ENCODE data around the gene TMED7. TPM values are rescaled to one million over a fixed set of nuclear protein-coding genes. Genes with fewer than 3 reads are reported as not detected.

The TMED7 gene
- total RNA-seq, 4 donors from 2014 or later = 33.5 to 112 (median 60.6) TPM

DNA sequence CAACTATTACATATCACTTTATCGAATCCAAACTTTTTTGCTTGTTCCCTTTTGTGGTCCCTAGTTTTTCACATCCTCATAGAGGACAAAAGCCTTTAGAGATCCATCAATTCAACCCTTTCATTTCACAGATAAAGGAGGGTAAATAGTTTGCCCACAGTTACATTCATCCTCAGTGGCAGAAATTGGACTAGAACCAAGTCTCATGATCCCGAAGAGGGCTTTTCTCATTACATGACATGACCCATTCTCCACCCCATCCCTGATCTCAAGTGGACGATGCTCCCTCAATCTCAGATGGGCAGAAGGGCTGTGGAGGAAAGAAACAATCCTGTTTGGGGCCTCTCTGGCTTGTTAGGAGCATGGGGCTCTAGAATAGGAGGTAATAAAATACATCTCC is 46.6 kb downstream of the TMED7 start:
- DNase-seq (ENCODE audit: low spot score in 2 of 2) = no peak
- H3K4me3 ChIP-seq (ENCODE audit: low read depth, poor library complexity, severe bottlenecking) = no peak overlapping the region
- 75 to 80% methylated on average over 3 of the region's 3 CpGs for WGBS, 2 donors
- intact Hi-C loops (cut with DNase I; ENCODE audit: low total_unique reads) = no loop called here
- no peak for TF ChIP-seq POLR2A (IDR thresholded peaks at IDR 0.05)
- no peak for TF ChIP-seq CTCF (IDR thresholded peaks at IDR 0.05)

DNA sequence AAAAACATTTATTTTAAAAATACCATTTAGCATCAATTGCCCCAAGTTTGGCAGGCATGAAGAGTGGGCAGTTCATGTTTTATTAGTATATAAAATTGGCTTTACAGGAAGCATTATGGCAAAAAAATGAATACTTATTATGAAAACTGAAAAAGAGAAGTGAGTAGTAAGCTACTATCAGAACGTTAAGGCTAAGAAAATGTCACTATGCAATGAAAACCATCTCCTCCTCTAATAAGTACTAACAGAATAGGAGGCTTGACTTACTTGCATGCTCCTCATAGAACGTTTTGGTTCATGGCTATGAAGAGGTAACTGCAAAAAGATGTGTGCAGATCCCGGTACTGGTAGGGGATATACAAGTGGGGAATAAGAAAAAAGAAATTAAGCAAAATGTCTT is 47.2 kb downstream of the TMED7 start:
- no peak for DNase-seq (ENCODE audit: low spot score in 2 of 2)
- intact Hi-C loops (cut with DNase I; ENCODE audit: low total_unique reads) = no loop called here
- WGBS, 2 donors = 83 to 84% methylated on average over 3 of the region's 3 CpGs
- no peak overlapping the region for H3K4me3 ChIP-seq (ENCODE audit: low read depth, poor library complexity, severe bottlenecking)
- TF ChIP-seq CTCF (IDR thresholded peaks at IDR 0.05) (no peak), POLR2A (IDR thresholded peaks at IDR 0.05) (no peak)

DNA sequence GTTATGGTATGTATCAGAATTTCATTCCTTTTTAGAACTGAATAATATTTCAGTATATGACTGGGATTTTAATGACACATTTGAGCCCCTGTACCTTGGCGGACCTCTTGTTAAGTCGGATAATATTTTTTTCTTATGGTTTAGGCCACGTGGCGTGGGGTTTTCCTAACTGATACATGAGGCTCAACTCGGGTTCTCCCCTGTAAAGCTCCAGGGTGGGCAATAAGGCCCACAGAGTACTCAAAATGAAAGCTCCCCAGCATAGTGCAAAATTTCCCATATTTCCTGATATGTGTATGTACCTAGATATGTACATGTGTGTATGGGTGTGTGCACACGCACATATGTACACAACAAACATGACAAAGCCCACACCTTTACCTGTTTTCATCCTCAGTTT is 48.1 kb downstream of the TMED7 start:
- TF ChIP-seq CTCF (IDR thresholded peaks at IDR 0.05) (no peak), POLR2A (IDR thresholded peaks at IDR 0.05) (no peak)
- H3K4me3 ChIP-seq (ENCODE audit: low read depth, poor library complexity, severe bottlenecking) = no peak overlapping the region
- 94 to 95% methylated on average over 6 of the region's 6 CpGs for WGBS, 2 donors
- intact Hi-C loops (cut with DNase I; ENCODE audit: low total_unique reads) = no loop called here
- DNase-seq (ENCODE audit: low spot score in 2 of 2) = no peak

GRCh38 chr5:115577329-115577728 is 48.5 kb downstream of the TMED7 start:
- DNase-seq (ENCODE audit: low spot score in 2 of 2) = no peak
- WGBS, 2 donors = 81 to 83% methylated on average over 2 of the region's 2 CpGs
- intact Hi-C loops (cut with DNase I; ENCODE audit: low total_unique reads) = no loop called here
- H3K4me3 ChIP-seq (ENCODE audit: low read depth, poor library complexity, severe bottlenecking) = no peak overlapping the region
- no peak for TF ChIP-seq POLR2A (IDR thresholded peaks at IDR 0.05)
- TF ChIP-seq CTCF (IDR thresholded peaks at IDR 0.05) = no peak

DNA sequence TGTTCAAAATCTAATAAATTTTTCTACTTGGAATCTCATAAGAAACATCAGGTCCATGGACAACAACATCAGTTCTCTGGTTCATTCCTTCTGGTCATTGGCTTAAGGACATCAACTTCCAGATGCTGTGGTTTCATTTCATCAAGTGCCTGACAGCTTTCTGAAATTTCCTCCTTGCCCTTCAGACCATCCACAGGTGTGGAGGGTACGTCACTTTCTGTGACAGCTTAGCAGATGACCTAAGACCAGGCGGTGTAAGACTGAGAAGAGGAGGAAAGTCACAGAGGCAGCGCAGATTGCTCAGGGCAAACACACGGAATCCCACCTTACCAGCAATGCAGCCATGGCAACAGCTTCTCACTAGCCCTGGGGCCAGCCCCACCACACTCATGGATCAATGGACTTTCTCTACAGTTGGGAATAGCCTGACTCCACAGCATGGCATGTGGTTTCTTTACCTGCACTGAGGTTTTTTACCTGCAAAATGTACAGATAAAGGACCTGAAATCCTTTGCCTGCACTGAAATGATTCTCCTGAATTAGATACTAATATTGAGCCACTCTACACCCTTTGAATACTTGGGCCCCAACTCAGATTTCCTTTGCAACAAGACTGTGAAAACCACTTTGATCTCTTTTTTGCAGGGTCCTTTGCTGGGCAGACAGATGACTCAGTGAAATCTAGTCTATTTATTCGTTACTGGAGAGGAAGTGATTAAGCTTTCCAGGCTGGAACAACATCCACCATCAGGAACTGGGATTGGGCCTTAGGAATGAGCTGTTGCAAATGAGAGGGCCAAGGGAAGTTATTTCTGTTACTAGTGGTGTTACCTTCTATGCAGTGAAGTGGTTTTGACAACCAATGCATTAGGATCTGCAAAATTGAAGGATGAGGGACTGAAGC is 50.4 kb downstream of the TMED7 start:
- intact Hi-C loops (cut with DNase I; ENCODE audit: low total_unique reads) = no loop called here
- H3K4me3 ChIP-seq (ENCODE audit: low read depth, poor library complexity, severe bottlenecking) = no peak overlapping the region

More for the DNA sequence above, 50.4 kb downstream of the TMED7 start:
- TF ChIP-seq CTCF (IDR thresholded peaks at IDR 0.05) = no peak
- DNase-seq (ENCODE audit: low spot score in 2 of 2) = no peak
- WGBS, 2 donors = 84 to 86% methylated on average over 5 of the region's 5 CpGs

Measured in lower leg skin (tissue), 4 donors.